H9 (cell line): Measurements from ENCODE around the gene ZNF414. TPM values are rescaled to one million over a fixed set of nuclear protein-coding genes. Genes with fewer than 3 reads are reported as not detected.

Experiments
- DNase-seq: peaks from one replicate; pipeline ENCODE4 v3.0.0-alpha.2; 2017
- H2AFZ ChIP-seq: one replicate; pipeline ENCODE4 v1.6.1; 2013; ENCODE audit warnings: mild to moderate bottlenecking, low read length, control low read depth, moderate library complexity
- H2AK5ac ChIP-seq: 2 replicates; pipeline ENCODE4 v1.6.1; 2013; ENCODE audit warnings: low read length, control low read depth, mixed read lengths; ENCODE audit not compliant: insufficient read length
- H2BK120ac ChIP-seq: one replicate; pipeline ENCODE4 v1.6.1; 2013; ENCODE audit warnings: low read depth, mild to moderate bottlenecking, low read length, control low read depth, inconsistent platforms; ENCODE audit not compliant: poor library complexity, severe bottlenecking
- H2BK12ac ChIP-seq: 2 replicates; pipeline ENCODE4 v1.6.1; 2013; ENCODE audit warnings: low read length, control low read depth, mixed read lengths, low read depth; ENCODE audit not compliant: insufficient read length
- H2BK15ac ChIP-seq: 2 replicates; pipeline ENCODE4 v1.6.1; 2013; ENCODE audit warnings: low read depth, low read length, control low read depth
- H2BK20ac ChIP-seq: one replicate; pipeline ENCODE4 v1.6.1; 2013; ENCODE audit warnings: low read depth, mild to moderate bottlenecking, low read length, control low read depth, inconsistent platforms; ENCODE audit not compliant: poor library complexity, severe bottlenecking
- H2BK5ac ChIP-seq: 2 replicates; pipeline ENCODE4 v1.6.1; 2013; ENCODE audit warnings: low read length, control low read depth, mixed read lengths; ENCODE audit not compliant: insufficient read length
- H3K14ac ChIP-seq: 2 replicates; pipeline ENCODE4 v1.6.1; 2013; ENCODE audit warnings: low read length, control low read depth; ENCODE audit not compliant: insufficient read depth
- H3K18ac ChIP-seq: 2 replicates; pipeline ENCODE4 v1.6.1; 2013; ENCODE audit warnings: low read depth, mild to moderate bottlenecking, mixed read lengths, low read length, control low read depth; ENCODE audit not compliant: insufficient read length
- H3K23ac ChIP-seq: 2 replicates; pipeline ENCODE4 v1.6.1; 2013; ENCODE audit warnings: low read length, control low read depth, mixed read lengths, low read depth; ENCODE audit not compliant: insufficient read length
- H3K23me2 ChIP-seq: 2 replicates; pipeline ENCODE4 v1.6.1; 2013; ENCODE audit warnings: low read depth, mild to moderate bottlenecking, mixed read lengths, low read length, control low read depth; ENCODE audit not compliant: insufficient read length, poor library complexity, severe bottlenecking
- H3K27ac ChIP-seq: 2 replicates; pipeline ENCODE4 v1.5.1; 2013; ENCODE audit warnings: low read length, control low read depth, mixed read lengths, low read depth; ENCODE audit not compliant: insufficient read length
- H3K27me3 ChIP-seq: 2 replicates; pipeline ENCODE4 v1.6.1; 2013; ENCODE audit warnings: low read length, control low read depth, inconsistent platforms; ENCODE audit not compliant: insufficient read depth
- H3K4ac ChIP-seq: 2 replicates; pipeline ENCODE4 v1.6.1; 2013; ENCODE audit warnings: low read depth, mild to moderate bottlenecking, control low read depth, inconsistent platforms, low read length, moderate library complexity
- H3K4me1 ChIP-seq: 2 replicates; pipeline ENCODE4 v1.6.1; 2013; ENCODE audit warnings: low read length, control low read depth, inconsistent platforms; ENCODE audit not compliant: insufficient read depth
- H3K4me2 ChIP-seq: 2 replicates; pipeline ENCODE4 v1.6.1; 2013; ENCODE audit warnings: low read length, control low read depth, mixed read lengths; ENCODE audit not compliant: insufficient read length, insufficient read depth
- H3K56ac ChIP-seq: 2 replicates; pipeline ENCODE4 v1.6.1; 2013; ENCODE audit warnings: low read depth, mild to moderate bottlenecking, mixed read lengths, low read length, control low read depth; ENCODE audit not compliant: insufficient read length
- H3K79me1 ChIP-seq: 2 replicates; pipeline ENCODE4 v1.6.1; 2013; ENCODE audit warnings: low read depth, mild to moderate bottlenecking, moderate library complexity, low read length, control low read depth, inconsistent platforms; ENCODE audit not compliant: insufficient read depth, poor library complexity, severe bottlenecking
- H3K79me2 ChIP-seq: 2 replicates; pipeline ENCODE4 v1.6.1; 2013; ENCODE audit warnings: low read length, control low read depth, inconsistent platforms; ENCODE audit not compliant: insufficient read depth
- H3K9ac ChIP-seq: 2 replicates; pipeline ENCODE4 v1.6.1; 2013; ENCODE audit warnings: low read length, control low read depth, mixed read lengths; ENCODE audit not compliant: insufficient read length; ENCODE audit errors: extremely low read depth
- H3K9me3 ChIP-seq: one replicate; pipeline ENCODE4 v1.6.1; 2013; ENCODE audit warnings: low read depth, low read length, inconsistent platforms; ENCODE audit not compliant: control insufficient read depth
- H3T11ph ChIP-seq: one replicate; pipeline ENCODE4 v1.6.1; 2013; ENCODE audit warnings: mild to moderate bottlenecking, low read length, control low read depth, inconsistent platforms
- H4K20me1 ChIP-seq: one replicate; pipeline ENCODE4 v1.6.1; 2013; ENCODE audit not compliant: control insufficient read depth, insufficient read length, insufficient read depth
- H4K5ac ChIP-seq: 2 replicates; pipeline ENCODE4 v1.6.1; 2013; ENCODE audit warnings: low read depth, mild to moderate bottlenecking, mixed read lengths, low read length, control low read depth; ENCODE audit not compliant: insufficient read length
- H4K8ac ChIP-seq: replicated peaks from 2 replicates; pipeline ENCODE4 v1.6.1; 2013; ENCODE audit warnings: low read length, control low read depth, mixed read lengths, low read depth; ENCODE audit not compliant: insufficient read length
- H4K91ac ChIP-seq: 2 replicates; pipeline ENCODE4 v1.6.1; 2013; ENCODE audit warnings: low read depth, mild to moderate bottlenecking, moderate library complexity, mixed read lengths, low read length, control low read depth; ENCODE audit not compliant: insufficient read length
- H3K27ac Mint-ChIP-seq, 3 experiments: 2 replicates in 2 of 3; 3 replicates in 1 of 3; pipeline ENCODE4 v1.8.0; 2020 to 2021; ENCODE audit warnings: mixed read lengths in 3 of 3, mild to moderate bottlenecking in 1 of 3, moderate library complexity in 1 of 3
- H3K27me3 Mint-ChIP-seq: 2 replicates; pipeline ENCODE4 v1.8.0; 2021; ENCODE audit warnings: low read depth, mild to moderate bottlenecking, moderate library complexity, mixed read lengths
- H3K36me3 Mint-ChIP-seq, 3 experiments: 2 replicates in 2 of 3; 3 replicates in 1 of 3; pipeline ENCODE4 v1.8.0; 2020 to 2021; ENCODE audit warnings: low read depth in 3 of 3, mixed read lengths in 3 of 3; ENCODE audit not compliant: insufficient read depth in 1 of 3
- H3K4me1 Mint-ChIP-seq, 2 experiments: 2 replicates each; pipeline ENCODE4 v1.8.0; 2020; ENCODE audit warnings: mixed read lengths in 2 of 2
- H3K4me3 Mint-ChIP-seq, 2 experiments: 2 replicates in 1 of 2; 3 replicates in 1 of 2; pipeline ENCODE4 v1.8.0; 2020 to 2021; ENCODE audit warnings: mild to moderate bottlenecking in 2 of 2, mixed read lengths in 2 of 2, moderate library complexity in 1 of 2
- H3K9me3 Mint-ChIP-seq, 2 experiments: 2 replicates in 1 of 2; 3 replicates in 1 of 2; pipeline ENCODE4 v1.8.0; 2020; ENCODE audit warnings: mild to moderate bottlenecking in 2 of 2, mixed read lengths in 2 of 2, moderate library complexity in 1 of 2
- WGBS: extraction: QIAGEN DNeasy Blood & Tissue Kit; methylation state at CpG from one replicate; pipeline ENCODE4 v1.1.7; 2013; ENCODE audit warnings: missing lambda C conversion rate, low lambda C conversion rate, mixed read lengths; ENCODE audit not compliant: insufficient read length; ENCODE audit errors: extremely low coverage; 5-methylcytosine and 5-hydroxymethylcytosine counted together
- total RNA-seq: library from RNA; stranded (reverse); gene quantifications from 2 replicates; pipeline ENCODE4 v1.2.1, GENCODE V29; 2021
- TF ChIP-seq, protein P1 (sequence below): fragments of 200-600 bp; sonication (generic); conservative IDR thresholded peaks from 3 replicates; pipeline ENCODE4 v1.8.0; 2021; ENCODE audit warnings: antibody characterized with exemption, mild to moderate bottlenecking

ZNF414 gene
- total RNA-seq, 1 experiment from 2014 or later: 29.3 TPM

DNA sequence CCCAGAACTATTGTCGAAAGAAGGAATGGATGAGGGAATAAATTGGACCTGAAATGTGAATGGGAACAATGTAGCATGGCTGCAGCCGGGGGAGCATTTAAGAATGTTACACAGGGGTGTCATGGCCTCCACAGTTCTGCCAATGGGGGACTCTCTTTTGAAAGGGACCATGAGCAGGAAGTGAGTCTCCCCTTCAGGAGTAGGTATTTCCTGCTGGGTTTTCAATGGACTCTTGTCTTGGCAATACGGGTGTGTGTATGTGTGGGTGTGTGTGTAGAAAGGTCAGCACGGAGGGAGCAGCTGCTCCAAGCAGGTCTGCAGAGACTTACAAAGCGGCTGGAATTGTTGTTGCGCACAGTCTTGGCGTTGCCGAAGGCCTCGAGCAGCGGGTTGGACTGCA is 38.8 kb upstream of the ZNF414 start:
- Histone ChIP-seq H4K8ac (no peak overlapping the region), H2BK5ac (no peak overlapping the region), H3K56ac (no peak overlapping the region), H3K79me1 (no peaks in the 10 kb centered on the region), H4K20me1 (no peaks in the 10 kb centered on the region), H3K4me2 (no peak overlapping the region), H3K14ac (no peak overlapping the region), H3K79me2 (no peaks in the 10 kb centered on the region), H3K27ac (no peak overlapping the region), H4K91ac (no peak overlapping the region), H3K4ac (no peak overlapping the region), H2BK20ac (no peak overlapping the region), H2BK12ac (no peak overlapping the region), H3K9ac (no peak overlapping the region), H3K18ac (no peak overlapping the region), H3K9me3 (no peaks in the 10 kb centered on the region), H2AFZ (no peak overlapping the region), H2AK5ac (no peak overlapping the region), H3K27me3 (no peaks in the 10 kb centered on the region), H3K23me2 (no peaks in the 10 kb centered on the region), H2BK15ac (no peak overlapping the region), H4K5ac (no peak overlapping the region), H3T11ph (no peak overlapping the region), H2BK120ac (no peak overlapping the region), H3K4me1 (no peaks in the 10 kb centered on the region), H3K23ac (no peak overlapping the region)
- peaks cover 19% of the 10 kb centered on the region for H3K27me3 Mint-ChIP-seq
- WGBS: no CpG with 5 or more reads among the region's 10 CpGs
- H3K27ac Mint-ChIP-seq: no peak overlapping the region; a peak in 1 of 7 replicates
- no peaks in the 10 kb centered on the region for H3K9me3 Mint-ChIP-seq
- TF ChIP-seq, protein P1, sequence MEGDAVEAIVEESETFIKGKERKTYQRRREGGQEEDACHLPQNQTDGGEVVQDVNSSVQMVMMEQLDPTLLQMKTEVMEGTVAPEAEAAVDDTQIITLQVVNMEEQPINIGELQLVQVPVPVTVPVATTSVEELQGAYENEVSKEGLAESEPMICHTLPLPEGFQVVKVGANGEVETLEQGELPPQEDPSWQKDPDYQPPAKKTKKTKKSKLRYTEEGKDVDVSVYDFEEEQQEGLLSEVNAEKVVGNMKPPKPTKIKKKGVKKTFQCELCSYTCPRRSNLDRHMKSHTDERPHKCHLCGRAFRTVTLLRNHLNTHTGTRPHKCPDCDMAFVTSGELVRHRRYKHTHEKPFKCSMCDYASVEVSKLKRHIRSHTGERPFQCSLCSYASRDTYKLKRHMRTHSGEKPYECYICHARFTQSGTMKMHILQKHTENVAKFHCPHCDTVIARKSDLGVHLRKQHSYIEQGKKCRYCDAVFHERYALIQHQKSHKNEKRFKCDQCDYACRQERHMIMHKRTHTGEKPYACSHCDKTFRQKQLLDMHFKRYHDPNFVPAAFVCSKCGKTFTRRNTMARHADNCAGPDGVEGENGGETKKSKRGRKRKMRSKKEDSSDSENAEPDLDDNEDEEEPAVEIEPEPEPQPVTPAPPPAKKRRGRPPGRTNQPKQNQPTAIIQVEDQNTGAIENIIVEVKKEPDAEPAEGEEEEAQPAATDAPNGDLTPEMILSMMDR: no peak
- DNase-seq: peak; percentile 58
- peaks cover 4 to 12% of the 10 kb centered on the region in 2 experiments for H3K4me1 Mint-ChIP-seq
- H3K4me3 Mint-ChIP-seq: peak overlapping the region in 1 of 2 experiments; percentile 16; a peak in 1 of 5 replicates
- H3K36me3 Mint-ChIP-seq: peaks cover 4 to 5% (median 4%) of the 10 kb centered on the region in 3 experiments; a peak in 6 of 7 replicates
